ENCODE data around the gene CR1L. TPM values are rescaled to one million over a fixed set of nuclear protein-coding genes. Genes with fewer than 3 reads are reported as not detected.
"Not testable (repeated sequence)": the region's sequence is repeated elsewhere in the genome, so short reads cannot be mapped to it uniquely, and the experiment has no call there.

The CR1L gene
- total and polyA plus RNA-seq, 7 donors: 0.05 TPM; not detected in 6

- Histone ChIP-seq H3K4me1 (no peaks in the 10 kb centered on the region), H3K36me3 (ENCODE audit: insufficient read depth in 1 of 2, low read depth in 1 of 2) (no peaks in the 10 kb centered on the region), H3K9me3 (no peaks in the 10 kb centered on the region), H3K4me3 (no peak overlapping the region), H3K27ac (no peak overlapping the region), H3K27me3 (ENCODE audit: insufficient read depth in 3 of 3, low read length in 2 of 3) (no peaks in the 10 kb centered on the region)
- WGBS, 3 donors: 68 to 90% (median 82%) methylated on average over 1 of the region's 1 CpG
- DNase-seq: no peak
- intact Hi-C loops (cut with DNase I): no loop called here
- TF ChIP-seq, protein P1, sequence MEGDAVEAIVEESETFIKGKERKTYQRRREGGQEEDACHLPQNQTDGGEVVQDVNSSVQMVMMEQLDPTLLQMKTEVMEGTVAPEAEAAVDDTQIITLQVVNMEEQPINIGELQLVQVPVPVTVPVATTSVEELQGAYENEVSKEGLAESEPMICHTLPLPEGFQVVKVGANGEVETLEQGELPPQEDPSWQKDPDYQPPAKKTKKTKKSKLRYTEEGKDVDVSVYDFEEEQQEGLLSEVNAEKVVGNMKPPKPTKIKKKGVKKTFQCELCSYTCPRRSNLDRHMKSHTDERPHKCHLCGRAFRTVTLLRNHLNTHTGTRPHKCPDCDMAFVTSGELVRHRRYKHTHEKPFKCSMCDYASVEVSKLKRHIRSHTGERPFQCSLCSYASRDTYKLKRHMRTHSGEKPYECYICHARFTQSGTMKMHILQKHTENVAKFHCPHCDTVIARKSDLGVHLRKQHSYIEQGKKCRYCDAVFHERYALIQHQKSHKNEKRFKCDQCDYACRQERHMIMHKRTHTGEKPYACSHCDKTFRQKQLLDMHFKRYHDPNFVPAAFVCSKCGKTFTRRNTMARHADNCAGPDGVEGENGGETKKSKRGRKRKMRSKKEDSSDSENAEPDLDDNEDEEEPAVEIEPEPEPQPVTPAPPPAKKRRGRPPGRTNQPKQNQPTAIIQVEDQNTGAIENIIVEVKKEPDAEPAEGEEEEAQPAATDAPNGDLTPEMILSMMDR (IDR thresholded peaks at IDR 0.05): no peak
- no peak for ATAC-seq
Measured at GRCh38 chr1:207702317-207702716, 57.4 kb downstream of the CR1L start.

- H3K4me1 ChIP-seq: no peaks in the 10 kb centered on the region
- no peaks in the 10 kb centered on the region for H3K36me3 ChIP-seq (ENCODE audit: insufficient read depth in 1 of 2, low read depth in 1 of 2)
- no peak for DNase-seq
- intact Hi-C loops (cut with DNase I): no loop called here
- H3K27me3 ChIP-seq (ENCODE audit: insufficient read depth in 3 of 3, low read length in 2 of 3): no peaks in the 10 kb centered on the region
- TF ChIP-seq, protein P1 (IDR thresholded peaks at IDR 0.05): no peak
- 85 to 94% (median 93%) methylated on average over 5 of the region's 5 CpGs for WGBS, 3 donors
- no peaks in the 10 kb centered on the region for H3K9me3 ChIP-seq
- no peak overlapping the region for H3K27ac ChIP-seq
- no peak overlapping the region for H3K4me3 ChIP-seq
- no peak for ATAC-seq
Measured at GRCh38 chr1:207703712-207704111, 58.8 kb downstream of the CR1L start.

DNA sequence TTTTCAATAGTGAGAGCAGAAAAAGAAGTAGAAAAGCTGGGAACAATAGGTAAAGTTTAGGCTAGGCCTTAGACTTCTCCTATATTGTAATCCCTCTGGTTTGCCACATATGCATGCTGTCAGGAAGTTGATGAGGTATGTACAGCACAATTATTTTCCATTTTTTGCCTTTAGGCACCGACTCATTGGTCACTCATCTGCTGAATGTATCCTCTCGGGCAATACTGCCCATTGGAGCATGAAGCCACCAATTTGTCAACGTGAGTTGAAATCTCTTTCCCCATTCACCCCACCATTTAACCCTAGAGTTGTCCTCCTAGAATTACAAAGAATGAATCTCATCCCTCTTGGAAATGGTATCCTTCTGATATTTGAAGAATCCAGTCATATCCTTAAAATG lies 63.1 kb downstream of the CR1L start:
- H3K9me3 ChIP-seq; ATAC-seq; intact Hi-C loops (cut with DNase I); H3K4me3 ChIP-seq; H3K4me1 ChIP-seq; H3K36me3 ChIP-seq (ENCODE audit: insufficient read depth in 1 of 2, low read depth in 1 of 2); H3K27me3 ChIP-seq (ENCODE audit: insufficient read depth in 3 of 3, low read length in 2 of 3); DNase-seq; H3K27ac ChIP-seq: not testable (repeated sequence)
- 62% methylated on average over 3 of the region's 3 CpGs for whole genome bisulfite sequencing, 3 donors

- Histone ChIP-seq H3K9me3 (no peaks in the 10 kb centered on the region), H3K4me3 (no peak overlapping the region), H3K27ac (no peak overlapping the region), H3K36me3 (ENCODE audit: insufficient read depth in 1 of 2, low read depth in 1 of 2) (no peaks in the 10 kb centered on the region), H3K27me3 (ENCODE audit: insufficient read depth in 3 of 3, low read length in 2 of 3) (no peaks in the 10 kb centered on the region), H3K4me1 (no peaks in the 10 kb centered on the region)
- WGBS, 3 donors: 63 to 69% (median 65%) methylated on average over 5 of the region's 5 CpGs
- intact Hi-C loops (cut with DNase I): no loop called here
- TF ChIP-seq, protein P1 (IDR thresholded peaks at IDR 0.05): no peak
- ATAC-seq (no peak), DNase-seq (no peak)
Measured at GRCh38 chr1:207711285-207711684, 66.4 kb downstream of the CR1L start.

- H3K4me1 ChIP-seq; intact Hi-C loops (cut with DNase I); H3K9me3 ChIP-seq; ATAC-seq; H3K27me3 ChIP-seq (ENCODE audit: insufficient read depth in 3 of 3, low read length in 2 of 3); H3K27ac ChIP-seq; H3K4me3 ChIP-seq; DNase-seq; H3K36me3 ChIP-seq (ENCODE audit: insufficient read depth in 1 of 2, low read depth in 1 of 2): not testable (repeated sequence)
- 68 to 77% (median 72%) methylated on average over 3 of the region's 3 CpGs for WGBS, 3 donors
Measured at GRCh38 chr1:207712701-207713100, 67.8 kb downstream of the CR1L start.

DNA sequence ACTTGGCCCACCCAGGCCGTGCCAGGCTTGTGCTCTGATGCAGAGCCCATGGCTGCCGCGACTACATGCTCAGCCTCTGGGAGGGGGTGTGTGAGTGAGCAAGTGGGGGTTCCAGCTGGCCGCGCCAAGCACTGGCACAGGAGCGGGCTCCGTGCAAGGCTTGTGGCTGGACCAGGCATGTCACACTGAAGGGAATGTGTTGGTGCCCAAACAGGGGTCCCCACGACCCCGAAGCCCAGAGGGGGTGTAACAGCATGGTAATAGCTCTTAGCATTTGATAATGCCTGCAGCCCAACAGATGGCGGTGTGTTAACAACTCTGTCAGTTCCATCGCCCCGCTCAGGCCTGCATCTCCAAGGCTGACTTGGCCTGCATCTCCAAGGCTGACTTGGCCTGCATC lies 68.6 kb downstream of the CR1L start:
- Histone ChIP-seq H3K4me1 (no peaks in the 10 kb centered on the region), H3K9me3 (no peaks in the 10 kb centered on the region), H3K4me3 (no peak overlapping the region), H3K27ac (no peak overlapping the region), H3K36me3 (ENCODE audit: insufficient read depth in 1 of 2, low read depth in 1 of 2) (no peaks in the 10 kb centered on the region), H3K27me3 (ENCODE audit: insufficient read depth in 3 of 3, low read length in 2 of 3) (no peaks in the 10 kb centered on the region)
- intact Hi-C loops (cut with DNase I): no loop called here
- 86 to 89% (median 89%) methylated on average over 10 to 12 of the region's 12 CpGs for WGBS, 3 donors
- TF ChIP-seq, protein P1 (IDR thresholded peaks at IDR 0.05): no peak
- ATAC-seq (no peak), DNase-seq (no peak)

Measured in psoas muscle (tissue), 8 donors.